Keratinocyte (primary cell): Measurements from ENCODE around the gene KCNIP2. TPM values are rescaled to one million over a fixed set of nuclear protein-coding genes. Genes with fewer than 3 reads are reported as not detected.

Source experiments
- DNase-seq: peaks from one replicate; pipeline ENCODE4 v3.0.0-alpha.2; 2011; ENCODE audit warnings: low read depth, missing footprints, low spot score
- FAIRE-seq: peaks from 2 replicates; lab custom pipeline; 2011; peaks lifted over from hg19 to GRCh38; lab: Jason Lieb, UNC
- H2AFZ ChIP-seq: 2 replicates; pipeline ENCODE4 v1.6.0; 2012; ENCODE audit warnings: low read length, control low read depth, inconsistent platforms; ENCODE audit not compliant: control insufficient read depth
- H3K27ac ChIP-seq: 2 replicates; pipeline ENCODE4 v1.5.1; 2011; ENCODE audit warnings: low read length; ENCODE audit not compliant: control insufficient read depth, insufficient read depth
- H3K27me3 ChIP-seq: 3 replicates; pipeline ENCODE4 v1.6.0; 2011; ENCODE audit warnings: low read length; ENCODE audit not compliant: control insufficient read depth, insufficient read depth; ENCODE audit errors: extremely low read depth
- H3K36me3 ChIP-seq, 2 experiments: 2 replicates in 1 of 2; 3 replicates in 1 of 2; pipeline ENCODE4 v1.5.1; 2011; ENCODE audit warnings: low read length in 2 of 2, mild to moderate bottlenecking in 1 of 2; ENCODE audit not compliant: control insufficient read depth in 2 of 2, insufficient read depth in 2 of 2; ENCODE audit errors: extremely low read depth in 1 of 2
- H3K4me1 ChIP-seq: 3 replicates; pipeline ENCODE4 v1.5.1; 2011; ENCODE audit warnings: low read length; ENCODE audit not compliant: control insufficient read depth, insufficient read depth; ENCODE audit errors: extremely low read depth
- H3K4me2 ChIP-seq: 3 replicates; pipeline ENCODE4 v1.6.0; 2011; ENCODE audit warnings: low read depth, low read length; ENCODE audit not compliant: control insufficient read depth, insufficient read depth; ENCODE audit errors: extremely low read depth
- H3K4me3 ChIP-seq, 3 experiments: fragments of 200-600 bp in 1 of 3; sonication (generic) in 1 of 3; 2 replicates in 2 of 3; 3 replicates in 1 of 3; pipeline ENCODE4 v1.5.1; 2011 to 2016; ENCODE audit warnings: low read length in 3 of 3, mild to moderate bottlenecking in 3 of 3, control low read depth in 2 of 3, inconsistent platforms in 1 of 3, low read depth in 1 of 3, mixed read lengths in 1 of 3, mixed run types in 1 of 3, moderate library complexity in 1 of 3; ENCODE audit not compliant: control insufficient read depth in 2 of 3, insufficient read depth in 2 of 3; ENCODE audit errors: extremely low read depth in 1 of 3
- H3K79me2 ChIP-seq: 2 replicates; pipeline ENCODE4 v1.6.0; 2012; ENCODE audit warnings: low read length; ENCODE audit not compliant: control insufficient read depth, insufficient read depth
- H3K9ac ChIP-seq: 3 replicates; pipeline ENCODE4 v1.6.0; 2011; ENCODE audit warnings: low read length; ENCODE audit not compliant: control insufficient read depth, insufficient read depth; ENCODE audit errors: extremely low read depth
- H3K9me1 ChIP-seq: 3 replicates; pipeline ENCODE4 v1.6.0; 2011; ENCODE audit warnings: low read length; ENCODE audit not compliant: control insufficient read depth, insufficient read depth; ENCODE audit errors: extremely low read depth
- H3K9me3 ChIP-seq: 2 replicates; pipeline ENCODE4 v1.5.1; 2012; ENCODE audit warnings: low read depth, low read length; ENCODE audit not compliant: control insufficient read depth
- H4K20me1 ChIP-seq: 3 replicates; pipeline ENCODE4 v1.6.0; 2011; ENCODE audit warnings: low read length; ENCODE audit not compliant: control insufficient read depth, insufficient read depth; ENCODE audit errors: extremely low read depth
- CTCF ChIP-seq, 3 experiments: IDR thresholded peaks in 1 of 3; conservative IDR thresholded peaks in 1 of 3; optimal IDR thresholded peaks in 1 of 3; 2 replicates in 2 of 3; 3 replicates in 1 of 3; pipeline versions ENCODE3 to v1.5.1; 2011; ENCODE audit warnings: low read length in 3 of 3, mild to moderate bottlenecking in 3 of 3, moderate library complexity in 2 of 3, control low read depth in 1 of 3, inconsistent platforms in 1 of 3; ENCODE audit not compliant: insufficient read depth in 2 of 3; ENCODE audit errors: extremely low read depth in 1 of 3
- EZH2 ChIP-seq: IDR thresholded peaks from one replicate; pipeline ENCODE4 v1.6.1; 2012; ENCODE audit warnings: inconsistent platforms, mild to moderate bottlenecking, low read length, moderate library complexity
- dilution Hi-C: fragments of 300-500 bp; cut with MboI; formaldehyde crosslinking; loops from one replicate; pipeline ENCODE4 v1.7.0; 2020; ENCODE audit warnings: low sequenced_read_pairs; ENCODE audit not compliant: extremely low pct_ligation_motif_present
- polyA plus RNA-seq, 5 experiments: library from polyadenylated mRNA; depleted of rRNA in 3 of 5; stranded (reverse) in 3 of 5; stranded (forward) in 1 of 5; unstranded in 1 of 5; fragments of >200 nt; gene quantifications; 1 replicate in 1 of 5; 2 replicates in 3 of 5; 3 replicates in 1 of 5; pipeline versions ENCODE4 v1.2.1 to v1.2.3, GENCODE V29; 2011 to 2012; ENCODE audit warnings: missing spikeins in 2 of 5, low read depth in 1 of 5, low replicate concordance in 1 of 5

Gene KCNIP2
- polyA plus RNA-seq, 1 donor (not counting 4 experiments of a cell fraction or from before 2014, with no cell fraction given) = 0.41 TPM

- Histone ChIP-seq H3K9me1 (no peaks in the 10 kb centered on the region), H3K9me3 (no peaks in the 10 kb centered on the region), H3K79me2 (no peaks in the 10 kb centered on the region), H2AFZ (no peak overlapping the region), H3K27me3 (no peaks in the 10 kb centered on the region), H3K4me2 (no peak overlapping the region), H3K9ac (no peak overlapping the region), H3K4me3 (no peak overlapping the region), H3K4me1 (no peaks in the 10 kb centered on the region), H4K20me1 (peaks cover 2% of the 10 kb centered on the region), H3K27ac (no peak overlapping the region), H3K36me3 (peaks cover 0 to 3% of the 10 kb centered on the region in 2 experiments)
- DNase-seq = no peak
- no peak for FAIRE-seq
- dilution Hi-C loops = loop anchor here (25.0 kb wide), 1 partner anchor 108 kb away; no protein-coding TSS in a partner anchor
- TF ChIP-seq EZH2 (no peak), CTCF (optimal IDR thresholded peaks at IDR 0.05 in 1 of 3, IDR thresholded peaks at IDR 0.05 in 1 of 3, conservative IDR thresholded peaks at IDR 0.05 in 1 of 3; ENCODE audit: extremely low read depth in 1 of 3, insufficient read depth in 2 of 3, low read length in 3 of 3) (no peak)
These were observed 36.0 kb upstream of the KCNIP2 start for GRCh38 chr10:101879456-101880231.

GRCh38 chr10:101878869-101879268 lies 35.3 kb upstream of the KCNIP2 start:
- FAIRE-seq (no peak), DNase-seq (no peak)
- H2AFZ ChIP-seq = no peak overlapping the region
- H3K9ac ChIP-seq = no peak overlapping the region
- TF ChIP-seq EZH2 (no peak), CTCF (optimal IDR thresholded peaks at IDR 0.05 in 1 of 3, IDR thresholded peaks at IDR 0.05 in 1 of 3, conservative IDR thresholded peaks at IDR 0.05 in 1 of 3; ENCODE audit: extremely low read depth in 1 of 3, insufficient read depth in 2 of 3, low read length in 3 of 3) (no peak)
- H3K9me1 ChIP-seq = no peaks in the 10 kb centered on the region
- no peak overlapping the region for H3K27ac ChIP-seq
- H3K4me2 ChIP-seq = no peak overlapping the region
- H3K4me1 ChIP-seq = no peaks in the 10 kb centered on the region
- peaks cover 0 to 3% of the 10 kb centered on the region in 2 experiments for H3K36me3 ChIP-seq
- H4K20me1 ChIP-seq = peaks cover 2% of the 10 kb centered on the region
- no peaks in the 10 kb centered on the region for H3K9me3 ChIP-seq
- no peaks in the 10 kb centered on the region for H3K79me2 ChIP-seq
- H3K4me3 ChIP-seq = no peak overlapping the region
- dilution Hi-C loops = loop anchor here (25.0 kb wide), 1 partner anchor 108 kb away; no protein-coding TSS in a partner anchor
- H3K27me3 ChIP-seq = no peaks in the 10 kb centered on the region
